ENCODE measurements around the gene FA2H. TPM values are rescaled to one million over a fixed set of nuclear protein-coding genes. Genes with fewer than 3 reads are reported as not detected.

The FA2H gene
- polyA plus RNA-seq, 3 donors = not detected

GRCh38 chr16:74749291-74750055 is 25.1 kb downstream of the FA2H start:
- no peaks in the 10 kb centered on the region for H3K79me2 ChIP-seq (ENCODE audit: insufficient read depth, low read length)
- Mint-ChIP-seq H3K4me3 (no peak overlapping the region), H3K36me3 (no peaks in the 10 kb centered on the region), H3K9me3 (no peaks in the 10 kb centered on the region), H3K27me3 (ENCODE audit: low read depth in 3 of 3) (peaks cover 0 to 3% (median 0%) of the 10 kb centered on the region in 3 donors), H3K4me1 (no peaks in the 10 kb centered on the region), H3K27ac (no peak overlapping the region)
- H3K4me2 ChIP-seq (replicated peaks; ENCODE audit: extremely low read depth, low read length, poor library complexity, severe bottlenecking) = no peak overlapping the region
- 87% methylated on average over 17 of the region's 20 CpGs for WGBS (ENCODE audit: insufficient coverage)
- TF ChIP-seq, protein P1, sequence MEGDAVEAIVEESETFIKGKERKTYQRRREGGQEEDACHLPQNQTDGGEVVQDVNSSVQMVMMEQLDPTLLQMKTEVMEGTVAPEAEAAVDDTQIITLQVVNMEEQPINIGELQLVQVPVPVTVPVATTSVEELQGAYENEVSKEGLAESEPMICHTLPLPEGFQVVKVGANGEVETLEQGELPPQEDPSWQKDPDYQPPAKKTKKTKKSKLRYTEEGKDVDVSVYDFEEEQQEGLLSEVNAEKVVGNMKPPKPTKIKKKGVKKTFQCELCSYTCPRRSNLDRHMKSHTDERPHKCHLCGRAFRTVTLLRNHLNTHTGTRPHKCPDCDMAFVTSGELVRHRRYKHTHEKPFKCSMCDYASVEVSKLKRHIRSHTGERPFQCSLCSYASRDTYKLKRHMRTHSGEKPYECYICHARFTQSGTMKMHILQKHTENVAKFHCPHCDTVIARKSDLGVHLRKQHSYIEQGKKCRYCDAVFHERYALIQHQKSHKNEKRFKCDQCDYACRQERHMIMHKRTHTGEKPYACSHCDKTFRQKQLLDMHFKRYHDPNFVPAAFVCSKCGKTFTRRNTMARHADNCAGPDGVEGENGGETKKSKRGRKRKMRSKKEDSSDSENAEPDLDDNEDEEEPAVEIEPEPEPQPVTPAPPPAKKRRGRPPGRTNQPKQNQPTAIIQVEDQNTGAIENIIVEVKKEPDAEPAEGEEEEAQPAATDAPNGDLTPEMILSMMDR (IDR thresholded peaks at IDR 0.05) = no peak
- H3K27ac ChIP-seq (ENCODE audit: low read depth in 1 of 2, low read length in 2 of 2) = no peak overlapping the region
- no peaks in the 10 kb centered on the region for H3K9me3 ChIP-seq (replicated peaks in 1 of 2; ENCODE audit: control insufficient read depth in 1 of 2, insufficient read depth in 1 of 2, low read length in 2 of 2)
- H3K4me1 ChIP-seq (ENCODE audit: control insufficient read depth in 1 of 2, insufficient read depth in 2 of 2, low read length in 2 of 2) = no peaks in the 10 kb centered on the region
- intact Hi-C loops (cut with micrococcal nuclease) = no loop called here
- no peaks in the 10 kb centered on the region for H3K27me3 ChIP-seq (ENCODE audit: control insufficient read depth in 2 of 2, insufficient read depth in 2 of 2, low read length in 2 of 2)
- H3K9ac ChIP-seq (ENCODE audit: insufficient read depth, low read length, poor library complexity, severe bottlenecking) = no peak overlapping the region
- H3K36me3 ChIP-seq (replicated peaks in 1 of 2; ENCODE audit: control insufficient read depth in 1 of 2, insufficient read depth in 2 of 2, low read length in 2 of 2) = no peaks in the 10 kb centered on the region
- no peak overlapping the region for H2AFZ ChIP-seq (ENCODE audit: insufficient read depth, low read depth, low read length, poor library complexity, severe bottlenecking)
- no peaks in the 10 kb centered on the region for H4K20me1 ChIP-seq (ENCODE audit: insufficient read depth, low read length)
- DNase-seq = no peak
- H3K4me3 ChIP-seq (replicated peaks in 1 of 3; ENCODE audit: low read depth in 2 of 3, low read length in 3 of 3) = no peak overlapping the region

GRCh38 chr16:74748616-74749026 is 26.0 kb downstream of the FA2H start:
- WGBS (ENCODE audit: insufficient coverage) = 100% methylated on average over 10 of the region's 19 CpGs
- no peaks in the 10 kb centered on the region for H3K36me3 ChIP-seq (replicated peaks in 1 of 2; ENCODE audit: control insufficient read depth in 1 of 2, insufficient read depth in 2 of 2, low read length in 2 of 2)
- no peaks in the 10 kb centered on the region for H3K36me3 Mint-ChIP-seq
- no peak overlapping the region for H2AFZ ChIP-seq (ENCODE audit: insufficient read depth, low read depth, low read length, poor library complexity, severe bottlenecking)
- no peaks in the 10 kb centered on the region for H4K20me1 ChIP-seq (ENCODE audit: insufficient read depth, low read length)
- intact Hi-C loops (cut with micrococcal nuclease) = no loop called here
- no peaks in the 10 kb centered on the region for H3K9me3 ChIP-seq (replicated peaks in 1 of 2; ENCODE audit: control insufficient read depth in 1 of 2, insufficient read depth in 1 of 2, low read length in 2 of 2)
- H3K4me3 Mint-ChIP-seq = no peak overlapping the region
- TF ChIP-seq, protein P1 (IDR thresholded peaks at IDR 0.05) = no peak
- H3K27me3 ChIP-seq (ENCODE audit: control insufficient read depth in 2 of 2, insufficient read depth in 2 of 2, low read length in 2 of 2) = no peaks in the 10 kb centered on the region
- no peak overlapping the region for H3K4me3 ChIP-seq (replicated peaks in 1 of 3; ENCODE audit: low read depth in 2 of 3, low read length in 3 of 3)
- H3K9ac ChIP-seq (ENCODE audit: insufficient read depth, low read length, poor library complexity, severe bottlenecking) = no peak overlapping the region
- no peak overlapping the region for H3K27ac ChIP-seq (ENCODE audit: low read depth in 1 of 2, low read length in 2 of 2)
- peaks cover 0 to 5% (median 0%) of the 10 kb centered on the region in 3 donors for H3K27me3 Mint-ChIP-seq (ENCODE audit: low read depth in 3 of 3)
- no peak overlapping the region for H3K4me2 ChIP-seq (replicated peaks; ENCODE audit: extremely low read depth, low read length, poor library complexity, severe bottlenecking)
- H3K4me1 Mint-ChIP-seq = no peaks in the 10 kb centered on the region
- H3K79me2 ChIP-seq (ENCODE audit: insufficient read depth, low read length) = no peaks in the 10 kb centered on the region
- no peaks in the 10 kb centered on the region for H3K4me1 ChIP-seq (ENCODE audit: control insufficient read depth in 1 of 2, insufficient read depth in 2 of 2, low read length in 2 of 2)
- no peak overlapping the region for H3K27ac Mint-ChIP-seq
- H3K9me3 Mint-ChIP-seq = no peaks in the 10 kb centered on the region
- DNase-seq = no peak
